Liver (tissue), 3 donors: Measurements from ENCODE around the gene ZNF408.

Experiments
- ATF3 ChIP-seq: IDR thresholded peaks from 2 replicates; pipeline ENCODE4 v1.6.1; 2016; ENCODE audit warnings: antibody characterized with exemption
- CTCF ChIP-seq: fragments of 150-350 bp; IDR thresholded peaks from 2 replicates; pipeline ENCODE4 v1.5.1; 2017; ENCODE audit warnings: improper control_type of control experiment, low read depth, low read length; ENCODE audit not compliant: missing input control
- MAX ChIP-seq: IDR thresholded peaks from 2 replicates; pipeline ENCODE4 v1.6.1; 2016; ENCODE audit warnings: antibody characterized with exemption
- RAD21 ChIP-seq, 2 donors: IDR thresholded peaks; 2 replicates each; pipeline ENCODE4 v1.6.1; 2016; ENCODE audit warnings: antibody characterized with exemption in 2 of 2, mild to moderate bottlenecking in 2 of 2
- YY1 ChIP-seq: IDR thresholded peaks from 2 replicates; pipeline ENCODE4 v1.6.1; 2016; ENCODE audit warnings: antibody characterized with exemption, mild to moderate bottlenecking
- ZBTB33 ChIP-seq: IDR thresholded peaks from 2 replicates; pipeline ENCODE4 v1.6.1; 2016; ENCODE audit warnings: antibody characterized with exemption
- donor health status: healthy.
- donor health status: healthy.

- TF ChIP-seq CTCF (no peak), ZBTB33 (no peak), ATF3 (no peak), MAX (no peak), YY1 (no peak), RAD21 (IDR thresholded peaks at IDR 0.05) (no peak)
These were observed 22.1 kb upstream of the ZNF408 start for GRCh38 chr11:46678741-46679130.
